ENCODE results near the gene UBE2C.

DNA sequence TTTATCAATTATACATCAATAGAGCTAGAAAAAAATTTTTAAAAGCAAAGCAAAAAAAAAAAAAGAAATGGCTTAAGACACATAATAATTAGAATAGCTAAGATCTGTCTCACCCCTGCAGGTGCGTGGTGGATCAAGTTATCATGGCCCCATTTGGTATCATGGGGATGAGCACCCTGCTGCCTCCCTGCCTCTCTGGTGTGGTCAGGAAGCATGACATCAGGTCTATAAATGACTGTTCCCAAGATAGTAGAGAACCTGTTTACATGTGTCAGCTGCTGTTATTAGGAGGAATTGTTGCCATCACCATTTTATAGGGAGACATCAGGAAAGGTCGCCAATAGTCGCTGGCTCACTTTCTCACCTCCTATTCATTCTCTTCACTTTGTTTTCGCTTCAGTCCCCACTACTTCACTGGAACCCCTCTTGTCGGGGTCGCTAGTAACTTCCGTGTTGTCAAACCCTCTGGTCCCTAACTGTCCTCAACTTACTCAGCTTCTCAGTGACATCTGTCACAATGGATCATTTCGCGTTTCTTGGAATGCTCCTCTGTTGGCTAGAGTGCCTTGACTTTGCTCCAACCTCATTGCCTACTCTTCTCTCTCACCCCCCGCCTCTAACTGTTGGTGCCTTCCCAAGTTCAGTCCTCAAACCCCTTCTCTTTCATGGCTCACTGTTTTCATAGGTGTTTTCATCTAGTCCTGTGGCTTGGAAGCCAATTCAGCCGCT lies 15.9 kb upstream of the UBE2C start:
- no peak for TF ChIP-seq POLR2AphosphoS5 (IDR thresholded peaks at IDR 0.05; ENCODE audit: insufficient read depth in 1 of 2, low read depth in 1 of 2)
- TF ChIP-seq, protein P1, sequence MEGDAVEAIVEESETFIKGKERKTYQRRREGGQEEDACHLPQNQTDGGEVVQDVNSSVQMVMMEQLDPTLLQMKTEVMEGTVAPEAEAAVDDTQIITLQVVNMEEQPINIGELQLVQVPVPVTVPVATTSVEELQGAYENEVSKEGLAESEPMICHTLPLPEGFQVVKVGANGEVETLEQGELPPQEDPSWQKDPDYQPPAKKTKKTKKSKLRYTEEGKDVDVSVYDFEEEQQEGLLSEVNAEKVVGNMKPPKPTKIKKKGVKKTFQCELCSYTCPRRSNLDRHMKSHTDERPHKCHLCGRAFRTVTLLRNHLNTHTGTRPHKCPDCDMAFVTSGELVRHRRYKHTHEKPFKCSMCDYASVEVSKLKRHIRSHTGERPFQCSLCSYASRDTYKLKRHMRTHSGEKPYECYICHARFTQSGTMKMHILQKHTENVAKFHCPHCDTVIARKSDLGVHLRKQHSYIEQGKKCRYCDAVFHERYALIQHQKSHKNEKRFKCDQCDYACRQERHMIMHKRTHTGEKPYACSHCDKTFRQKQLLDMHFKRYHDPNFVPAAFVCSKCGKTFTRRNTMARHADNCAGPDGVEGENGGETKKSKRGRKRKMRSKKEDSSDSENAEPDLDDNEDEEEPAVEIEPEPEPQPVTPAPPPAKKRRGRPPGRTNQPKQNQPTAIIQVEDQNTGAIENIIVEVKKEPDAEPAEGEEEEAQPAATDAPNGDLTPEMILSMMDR (IDR thresholded peaks at IDR 0.05): no peak
- no peak for TF ChIP-seq POLR2A (IDR thresholded peaks at IDR 0.05)

Measured in vagina (tissue), 2 donors.